HG02981 (cell line): ENCODE data around the gene FKTN.

Experiments
- ATAC-seq: cut with Tn5 transposase; IDR thresholded peaks from one replicate; pipeline ENCODE4 v1.9.1; 2021; ENCODE audit warnings: mild to moderate bottlenecking, moderate library complexity; ENCODE audit not compliant: unreplicated experiment

Gene FKTN

GRCh38 chr9:105676351-105676923 is 118.5 kb downstream of the FKTN start:
- no peak for ATAC-seq

- no peak for ATAC-seq
Observed at GRCh38 chr9:105678163-105678562, 120.2 kb downstream of the FKTN start.

GRCh38 chr9:105678781-105679180 is 120.8 kb downstream of the FKTN start:
- no peak for ATAC-seq

GRCh38 chr9:105679257-105680022 is 121.5 kb downstream of the FKTN start:
- ATAC-seq = no peak

DNA sequence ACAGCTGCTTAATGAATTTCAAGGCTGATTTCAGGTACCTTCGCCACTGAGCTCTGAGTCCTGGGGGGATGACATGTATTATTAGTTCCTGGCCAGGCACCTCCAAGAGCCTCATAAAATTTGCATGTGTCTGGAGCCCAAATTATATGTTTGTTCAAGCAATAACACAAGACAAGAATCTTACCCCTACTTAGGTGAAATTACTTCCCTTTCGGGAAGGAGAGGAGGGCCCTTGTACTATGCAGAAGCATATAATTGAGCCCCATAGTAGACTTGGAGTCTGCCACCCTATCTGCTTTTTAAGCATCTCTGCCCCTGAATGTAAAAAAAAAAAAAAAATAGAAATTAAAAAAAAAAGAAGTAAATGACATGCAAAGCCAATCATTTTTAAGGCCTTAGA is 123.4 kb downstream of the FKTN start:
- ATAC-seq = no peak

GRCh38 chr9:105681724-105682123 is 123.8 kb downstream of the FKTN start:
- no peak for ATAC-seq

- no peak for ATAC-seq
Observed at GRCh38 chr9:105683688-105684275, 125.9 kb downstream of the FKTN start.

GRCh38 chr9:105686936-105687335 is 129.0 kb downstream of the FKTN start:
- no peak for ATAC-seq
